ENCODE results near the gene BNIP5.

BNIP5 gene

DNA sequence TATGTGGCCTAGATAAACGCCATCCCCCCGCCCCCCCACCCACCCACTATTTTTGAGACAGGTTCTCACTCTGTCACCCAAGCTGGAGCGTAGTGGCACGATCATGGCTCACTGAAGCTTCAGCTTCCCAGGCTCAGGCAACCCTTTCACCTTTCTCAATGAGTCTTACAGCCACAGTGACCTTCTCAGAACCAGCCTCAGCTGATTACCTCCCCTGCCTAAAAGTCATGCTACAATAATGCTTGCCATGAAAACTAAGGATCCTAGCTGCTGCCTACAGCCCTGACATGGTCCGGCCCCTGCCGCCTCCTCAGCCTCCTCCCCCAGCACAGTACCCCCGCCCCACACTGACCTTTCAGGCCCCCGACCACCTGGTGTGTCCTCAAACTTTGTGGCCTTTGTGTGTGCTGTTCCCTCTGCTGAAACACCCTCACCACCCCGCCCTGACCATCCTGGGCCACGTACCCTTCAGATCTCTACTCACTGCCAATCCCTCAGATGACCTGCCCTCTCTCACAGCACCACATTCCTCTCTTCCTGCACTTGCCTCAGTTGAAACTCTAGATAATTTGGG is 35.5 kb downstream of the BNIP5 start:
- H3K9ac ChIP-seq (ENCODE audit: low read depth, low read length, poor library complexity, severe bottlenecking): no peak overlapping the region
- no peak overlapping the region for H2AFZ ChIP-seq (ENCODE audit: low read length)
- no peaks in the 10 kb centered on the region for H3F3A ChIP-seq (ENCODE audit: low read depth)
- H3K4me3 ChIP-seq (ENCODE audit: low read length, poor library complexity, severe bottlenecking): no peak overlapping the region
- no peak for TF ChIP-seq EZH2phosphoT487 (IDR thresholded peaks at IDR 0.05; ENCODE audit: borderline replicate concordance)
- TF ChIP-seq, protein P1, sequence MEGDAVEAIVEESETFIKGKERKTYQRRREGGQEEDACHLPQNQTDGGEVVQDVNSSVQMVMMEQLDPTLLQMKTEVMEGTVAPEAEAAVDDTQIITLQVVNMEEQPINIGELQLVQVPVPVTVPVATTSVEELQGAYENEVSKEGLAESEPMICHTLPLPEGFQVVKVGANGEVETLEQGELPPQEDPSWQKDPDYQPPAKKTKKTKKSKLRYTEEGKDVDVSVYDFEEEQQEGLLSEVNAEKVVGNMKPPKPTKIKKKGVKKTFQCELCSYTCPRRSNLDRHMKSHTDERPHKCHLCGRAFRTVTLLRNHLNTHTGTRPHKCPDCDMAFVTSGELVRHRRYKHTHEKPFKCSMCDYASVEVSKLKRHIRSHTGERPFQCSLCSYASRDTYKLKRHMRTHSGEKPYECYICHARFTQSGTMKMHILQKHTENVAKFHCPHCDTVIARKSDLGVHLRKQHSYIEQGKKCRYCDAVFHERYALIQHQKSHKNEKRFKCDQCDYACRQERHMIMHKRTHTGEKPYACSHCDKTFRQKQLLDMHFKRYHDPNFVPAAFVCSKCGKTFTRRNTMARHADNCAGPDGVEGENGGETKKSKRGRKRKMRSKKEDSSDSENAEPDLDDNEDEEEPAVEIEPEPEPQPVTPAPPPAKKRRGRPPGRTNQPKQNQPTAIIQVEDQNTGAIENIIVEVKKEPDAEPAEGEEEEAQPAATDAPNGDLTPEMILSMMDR (conservative IDR thresholded peaks at IDR 0.05; ENCODE audit: low read length): no peak
- H3K9me3 ChIP-seq (ENCODE audit: insufficient read depth, low read depth, low read length): no peaks in the 10 kb centered on the region
- no peaks in the 10 kb centered on the region for H3K4me1 ChIP-seq (ENCODE audit: insufficient read depth, low read length, poor library complexity, severe bottlenecking)
- H3K79me2 ChIP-seq (ENCODE audit: insufficient read depth, low read length): no peaks in the 10 kb centered on the region
- H4K20me1 ChIP-seq (ENCODE audit: insufficient read depth, low read length, poor library complexity, severe bottlenecking): no peaks in the 10 kb centered on the region
- H3K36me3 ChIP-seq (ENCODE audit: insufficient read depth, low read length): no peaks in the 10 kb centered on the region
- H3K4me2 ChIP-seq (ENCODE audit: low read depth, low read length, poor library complexity, severe bottlenecking): no peak overlapping the region
- H3K9me2 ChIP-seq (replicated peaks; ENCODE audit: low read depth, low read length): no peaks in the 10 kb centered on the region
- no peaks in the 10 kb centered on the region for H3K27me3 ChIP-seq (ENCODE audit: insufficient read depth, low read length, poor library complexity, severe bottlenecking)

DNA sequence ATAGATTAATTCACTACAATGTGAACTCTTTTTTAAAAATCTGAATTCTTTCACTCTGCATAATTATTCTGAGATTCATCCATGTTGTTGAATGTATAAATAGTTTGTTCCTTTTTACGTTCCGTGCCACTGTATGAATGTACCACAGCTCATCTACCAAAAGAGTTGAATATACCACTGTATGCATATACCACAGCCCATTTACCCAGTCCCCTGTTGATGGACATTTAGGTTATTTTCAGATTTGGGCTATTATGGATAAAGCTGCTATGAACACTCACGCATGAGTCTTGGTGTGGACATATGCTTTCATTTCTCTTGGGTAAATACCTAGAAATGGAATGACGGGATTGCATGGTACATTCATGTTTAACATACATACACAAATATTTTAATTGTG is 38.7 kb downstream of the BNIP5 start:
- H3F3A ChIP-seq (ENCODE audit: low read depth): no peaks in the 10 kb centered on the region
- H2AFZ ChIP-seq (ENCODE audit: low read length): no peak overlapping the region
- no peak for TF ChIP-seq EZH2phosphoT487 (IDR thresholded peaks at IDR 0.05; ENCODE audit: borderline replicate concordance)
- TF ChIP-seq, protein P1 (conservative IDR thresholded peaks at IDR 0.05; ENCODE audit: low read length): no peak
- no peaks in the 10 kb centered on the region for H3K79me2 ChIP-seq (ENCODE audit: insufficient read depth, low read length)
- no peaks in the 10 kb centered on the region for H3K9me3 ChIP-seq (ENCODE audit: insufficient read depth, low read depth, low read length)
- H3K4me1 ChIP-seq (ENCODE audit: insufficient read depth, low read length, poor library complexity, severe bottlenecking): no peaks in the 10 kb centered on the region
- H3K4me3 ChIP-seq (ENCODE audit: low read length, poor library complexity, severe bottlenecking): no peak overlapping the region
- no peak overlapping the region for H3K9ac ChIP-seq (ENCODE audit: low read depth, low read length, poor library complexity, severe bottlenecking)
- H4K20me1 ChIP-seq (ENCODE audit: insufficient read depth, low read length, poor library complexity, severe bottlenecking): no peaks in the 10 kb centered on the region
- H3K27me3 ChIP-seq (ENCODE audit: insufficient read depth, low read length, poor library complexity, severe bottlenecking): no peaks in the 10 kb centered on the region
- H3K9me2 ChIP-seq (replicated peaks; ENCODE audit: low read depth, low read length): no peaks in the 10 kb centered on the region
- no peak overlapping the region for H3K4me2 ChIP-seq (ENCODE audit: low read depth, low read length, poor library complexity, severe bottlenecking)
- no peaks in the 10 kb centered on the region for H3K36me3 ChIP-seq (ENCODE audit: insufficient read depth, low read length)

DNA sequence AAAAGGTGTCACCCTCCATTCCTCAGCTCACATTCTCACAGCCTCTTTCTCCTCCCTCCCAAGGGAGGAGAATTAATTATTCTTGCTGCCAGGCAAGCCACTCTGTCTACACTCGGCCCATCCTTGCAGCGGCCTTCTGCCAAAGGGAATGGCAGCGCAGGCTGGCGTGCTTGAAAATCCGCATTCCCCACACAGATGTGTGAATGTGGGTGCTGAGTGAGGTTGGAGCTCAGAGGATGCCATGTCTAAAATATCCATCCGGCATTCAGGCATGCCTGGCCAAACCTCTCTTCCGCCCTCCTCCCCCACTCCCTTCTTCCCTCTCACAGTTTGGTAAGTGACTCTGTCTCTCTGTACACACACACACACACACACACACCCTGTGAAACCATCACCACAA is 39.2 kb downstream of the BNIP5 start:
- Histone ChIP-seq H3K9me2 (replicated peaks; ENCODE audit: low read depth, low read length) (no peaks in the 10 kb centered on the region), H3K27me3 (ENCODE audit: insufficient read depth, low read length, poor library complexity, severe bottlenecking) (no peaks in the 10 kb centered on the region), H3K4me3 (ENCODE audit: low read length, poor library complexity, severe bottlenecking) (no peak overlapping the region), H3F3A (ENCODE audit: low read depth) (no peaks in the 10 kb centered on the region), H3K36me3 (ENCODE audit: insufficient read depth, low read length) (no peaks in the 10 kb centered on the region), H3K9ac (ENCODE audit: low read depth, low read length, poor library complexity, severe bottlenecking) (no peak overlapping the region), H3K9me3 (ENCODE audit: insufficient read depth, low read depth, low read length) (no peaks in the 10 kb centered on the region), H3K4me2 (ENCODE audit: low read depth, low read length, poor library complexity, severe bottlenecking) (no peak overlapping the region), H4K20me1 (ENCODE audit: insufficient read depth, low read length, poor library complexity, severe bottlenecking) (no peaks in the 10 kb centered on the region), H3K4me1 (ENCODE audit: insufficient read depth, low read length, poor library complexity, severe bottlenecking) (no peaks in the 10 kb centered on the region), H2AFZ (ENCODE audit: low read length) (no peak overlapping the region), H3K79me2 (ENCODE audit: insufficient read depth, low read length) (no peaks in the 10 kb centered on the region)
- TF ChIP-seq EZH2phosphoT487 (IDR thresholded peaks at IDR 0.05; ENCODE audit: borderline replicate concordance): no peak
- TF ChIP-seq, protein P1 (conservative IDR thresholded peaks at IDR 0.05; ENCODE audit: low read length): no peak
